Pancreas (tissue), 10 donors: Measurements from ENCODE around the gene IP6K3. TPM values are rescaled to one million over a fixed set of nuclear protein-coding genes. Genes with fewer than 3 reads are reported as not detected.

Source experiments
- ATAC-seq, 4 donors: fragments of 200-7000 bp; cut with Tn5 transposase; one replicate each; pipeline versions ENCODE4 v1.8.0 to v1.9.1; 2020; ENCODE audit warnings: mild to moderate bottlenecking in 4 of 4, moderate library complexity in 4 of 4
- DNase-seq, 6 donors: peaks; one replicate each; pipeline ENCODE4 v3.0.0-alpha.2; 2020
- FAIRE-seq: peaks from 2 replicates; lab custom pipeline; 2012; peaks lifted over from hg19 to GRCh38; lab: Jason Lieb, UNC
- H3K27ac ChIP-seq, 4 donors: fragments of 200-600 bp; sonication (generic); 1 replicate in 3 of 4; 2 replicates in 1 of 4; pipeline versions ENCODE4 v1.5.0 to v1.8.0; 2020
- H3K27me3 ChIP-seq, 4 donors: fragments of 200-600 bp; one replicate each; pipeline ENCODE4 v1.8.0; 2021
- H3K36me3 ChIP-seq, 3 donors: fragments of 200-600 bp; sonication (generic) in 1 of 3; one replicate each; pipeline versions ENCODE4 v1.5.0 to v1.8.0; 2020 to 2021
- H3K4me1 ChIP-seq, 3 donors: fragments of 200-600 bp; one replicate each; pipeline ENCODE4 v1.8.0; 2021
- H3K4me3 ChIP-seq, 4 donors: fragments of 200-600 bp; sonication (generic) in 2 of 4; one replicate each; pipeline versions ENCODE4 v1.5.0 to v1.8.0; 2020 to 2021
- H3K9me3 ChIP-seq, 4 donors: fragments of 200-600 bp; one replicate each; pipeline ENCODE4 v1.8.0; 2021
- CTCF ChIP-seq, 4 donors: fragments of 200-600 bp; sonication (generic) in 3 of 4; IDR thresholded peaks; one replicate each; pipeline versions ENCODE4 v1.5.0 to v1.8.0; 2021; ENCODE audit warnings: antibody characterized with exemption in 4 of 4
- WGBS, 2 donors: extraction: QIAGEN DNeasy Blood & Tissue Kit; methylation state at CpG; one replicate each; pipeline ENCODE4 v1.1.7; 2013; 5-methylcytosine and 5-hydroxymethylcytosine counted together
- intact Hi-C, 3 donors: fragments of 100-400 bp; cut with DNase I; formaldehyde crosslinking; loops; one replicate each; pipeline versions ENCODE4 v1.11.1 to v1.14.2; 2022
- polyA plus RNA-seq, 2 donors: library from polyadenylated mRNA; stranded (reverse); fragments of 200-250 nt; gene quantifications; one replicate each; pipeline ENCODE4 v1.2.3, GENCODE V29; 2013
- total RNA-seq, 6 donors: library from RNA; stranded (reverse); fragmentation: NEBNext Ultra II Directional in 4 of 6; extraction: Animal tissue kit (Norgen Biotek cat#: 25700) in 4 of 6; gene quantifications; one replicate each; pipeline versions ENCODE4 v1.2.1 to v1.2.4, GENCODE V29; 2021 to 2023
- donor health status: healthy with polysubstance abuse.
- donor health status: DM: no; HTN: no; CAD: no; lungs with moderate emphysema.
- donor health status: DM: no; HTN: no; CAD: no.
- donor health status: control.
- donor health status: control.
- donor health status: Bipolar disorder and iron deficiency.
- donor health status: DM: yes; HTN: yes; CAD: no.
- donor health status: DM: no; HTN: no; CAD: no.
- donor health status: DM: no; HTN: no; CAD: no.
- donor health status: DM: yes; HTN: yes; CAD: no.

Gene IP6K3
- total and polyA plus RNA-seq, 8 donors, result 0.12 to 0.69 (median 0.36) TPM

DNA sequence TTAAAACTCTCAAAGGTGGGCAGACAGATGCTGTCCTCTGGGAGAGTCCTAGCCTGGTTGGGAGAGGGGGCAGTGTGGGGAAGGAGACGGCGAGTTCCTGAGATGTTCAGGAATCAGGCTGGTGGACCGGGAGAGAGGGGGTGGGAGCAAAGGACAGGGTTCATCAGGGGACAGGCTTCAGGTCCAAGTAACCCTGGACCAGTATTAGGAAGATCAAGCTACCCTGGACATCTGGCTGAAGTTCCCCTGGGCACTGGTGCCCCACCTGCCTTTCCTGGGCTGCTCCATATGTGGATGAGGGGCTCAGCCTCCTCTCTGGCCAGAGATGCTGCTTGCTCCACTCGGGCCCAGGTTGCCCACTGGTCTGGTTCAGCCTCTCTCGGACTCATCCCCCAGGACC is 1.1 kb upstream of the IP6K3 start:
- WGBS, 2 donors, result 77 to 89% methylated on average over 5 of the region's 5 CpGs
- intact Hi-C loops, result no loop called here
- no peaks in the 10 kb centered on the region for H3K9me3 ChIP-seq
- FAIRE-seq (no peak), DNase-seq (no peak), ATAC-seq (no peak)
- no peaks in the 10 kb centered on the region for H3K36me3 ChIP-seq
- H3K27me3 ChIP-seq, result no peaks in the 10 kb centered on the region
- H3K4me1 ChIP-seq, result peaks cover 0 to 7% (median 5%) of the 10 kb centered on the region in 3 donors
- H3K4me3 ChIP-seq, result no peak overlapping the region
- H3K27ac ChIP-seq, result no peak overlapping the region
- TF ChIP-seq CTCF (IDR thresholded peaks at IDR 0.05), result no peak

- peaks cover 0 to 7% (median 5%) of the 10 kb centered on the region in 3 donors for H3K4me1 ChIP-seq
- no peaks in the 10 kb centered on the region for H3K36me3 ChIP-seq
- 46 to 47% methylated on average over 12 to 14 of the region's 14 CpGs for WGBS, 2 donors
- FAIRE-seq (no peak), DNase-seq (peak in 2 of 6 donors; percentile 54 to 57), ATAC-seq (peak in 1 of 4 donors; percentile 22)
- no peaks in the 10 kb centered on the region for H3K9me3 ChIP-seq
- H3K27me3 ChIP-seq, result no peaks in the 10 kb centered on the region
- intact Hi-C loops, result no loop called here
- no peak for TF ChIP-seq CTCF (IDR thresholded peaks at IDR 0.05)
- H3K4me3 ChIP-seq, result no peak overlapping the region
- no peak overlapping the region for H3K27ac ChIP-seq
Observed at GRCh38 chr6:33746036-33746600, 587 bp downstream of the IP6K3 start.

- H3K4me1 ChIP-seq, result peaks cover 0 to 8% (median 8%) of the 10 kb centered on the region in 3 donors
- ATAC-seq (no peak), DNase-seq (peak in 1 of 6 donors; percentile 5), FAIRE-seq (no peak)
- no peak overlapping the region for H3K4me3 ChIP-seq
- intact Hi-C loops, result no loop called here
- H3K27me3 ChIP-seq, result no peaks in the 10 kb centered on the region
- no peaks in the 10 kb centered on the region for H3K9me3 ChIP-seq
- TF ChIP-seq CTCF (IDR thresholded peaks at IDR 0.05), result no peak
- H3K27ac ChIP-seq, result no peak overlapping the region
- H3K36me3 ChIP-seq, result no peaks in the 10 kb centered on the region
- WGBS, 2 donors, result 79 to 81% methylated on average over 7 of the region's 7 CpGs
Observed at GRCh38 chr6:33745548-33745947, 1.2 kb downstream of the IP6K3 start.

DNA sequence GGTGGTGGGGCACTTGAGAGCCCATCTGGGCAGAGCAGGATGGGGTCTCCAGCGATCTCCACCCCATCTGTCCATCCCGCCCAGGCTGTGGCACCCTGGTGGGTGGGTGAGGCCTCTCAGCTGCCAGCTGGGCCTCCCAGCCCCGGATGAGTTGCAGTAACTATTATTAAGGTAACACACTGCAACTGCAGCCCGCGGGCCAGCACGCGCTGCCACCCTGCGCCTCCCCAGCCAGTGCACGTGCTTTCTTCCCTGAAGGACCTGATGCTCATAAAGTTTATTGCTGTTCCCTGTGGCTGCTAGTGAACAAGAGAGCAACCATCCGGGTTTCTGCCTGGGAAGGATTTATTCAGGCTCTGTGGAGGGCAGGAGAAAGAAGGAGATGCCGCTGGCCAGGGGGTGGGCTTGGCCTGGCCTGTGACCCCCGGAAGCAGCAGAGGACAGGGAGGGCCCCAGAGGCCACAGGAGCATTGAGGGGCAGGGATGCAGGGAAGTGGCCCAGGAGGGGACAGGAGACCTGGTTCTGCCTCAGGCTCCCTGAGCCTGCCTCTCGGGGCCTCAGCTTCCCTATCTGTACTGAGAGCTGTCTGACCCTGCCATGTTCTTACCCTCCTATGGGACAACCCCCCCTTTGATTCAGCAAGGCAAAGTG is 1.7 kb downstream of the IP6K3 start:
- no peak for FAIRE-seq

More for the DNA sequence above, 1.7 kb downstream of the IP6K3 start:
- Histone ChIP-seq H3K9me3 (no peaks in the 10 kb centered on the region), H3K27ac (peak overlapping the region in 1 of 4 donors; percentile 45), H3K4me3 (no peak overlapping the region), H3K27me3 (no peaks in the 10 kb centered on the region), H3K4me1 (peaks cover 0 to 14% (median 13%) of the 10 kb centered on the region in 3 donors), H3K36me3 (no peaks in the 10 kb centered on the region)
- intact Hi-C loops, result no loop called here
- ATAC-seq, result no peak
- 76 to 79% methylated on average over 13 of the region's 13 CpGs for WGBS, 2 donors
- DNase-seq, result peak in 1 of 6 donors; percentile 54
- TF ChIP-seq CTCF (IDR thresholded peaks at IDR 0.05), result no peak
